Heart left ventricle (tissue), 13 donors: ENCODE measurements around the gene SHROOM3.

Source experiments
- CTCF ChIP-seq, 12 donors: fragments of 200-600 bp; sonication (generic) in 4 of 12; IDR thresholded peaks; one replicate each; pipeline versions ENCODE4 v1.5.0 to v1.8.0; 2018 to 2022; ENCODE audit warnings: antibody characterized with exemption in 12 of 12, mild to moderate bottlenecking in 5 of 12
- POLR2A ChIP-seq, 2 donors: fragments of 450-650 bp; IDR thresholded peaks; one replicate each; pipeline ENCODE4 v1.6.1; 2017; ENCODE audit warnings: antibody characterized with exemption in 2 of 2, mild to moderate bottlenecking in 2 of 2, moderate library complexity in 2 of 2
- donor health status: ischemic (EF 13 %, LVEDD 7.1; RV severe dilation, severe dysfunction).
- donor health status: DM: no; HTN: yes; CAD: no.
- donor health status: DM: no; HTN: no; CAD: no.
- donor health status: ischemic (EF 25% LVEDD 6.9; RV normal size, moderate dysfunction).
- donor health status: ischemic (EF 25% LVEDD 5.7; RV mildly dilated, moderate dysfunction).
- donor health status: ischemic (EF 35%, LVEDD 5.7; RV mildly dilated, moderate dysfunction).
- donor health status: nonischemic (EF 11% LVEDD 7.7; RV severe dilation, severe dysfunction).
- donor health status: DM: yes; HTN: yes; CAD: no.
- donor health status: PGD.
- donor health status: ischemic (EF 29% LVEDD 5.4; RV normal size, mild dysfunction).
- donor health status: nonischemic (EF 23%, LVEDD 6.1; RV moderate dilation, normal function).

- TF ChIP-seq CTCF (IDR thresholded peaks at IDR 0.05): no peak
- no peak for TF ChIP-seq POLR2A (IDR thresholded peaks at IDR 0.05)
These were observed 274.1 kb downstream of the SHROOM3 start for GRCh38 chr4:76708971-76709771.
